GM12874 (cell line): ENCODE measurements around the gene MYT1.

Experiments
- TF ChIP-seq, protein P1 (sequence below): IDR thresholded peaks from 2 replicates; pipeline ENCODE4 v1.5.1; 2011; ENCODE audit warnings: low read depth, mild to moderate bottlenecking, control low read depth, low read length, moderate library complexity; ENCODE audit not compliant: insufficient read depth

MYT1 gene

GRCh38 chr20:64226686-64227580 lies 62.7 kb downstream of the MYT1 start:
- TF ChIP-seq, protein P1, sequence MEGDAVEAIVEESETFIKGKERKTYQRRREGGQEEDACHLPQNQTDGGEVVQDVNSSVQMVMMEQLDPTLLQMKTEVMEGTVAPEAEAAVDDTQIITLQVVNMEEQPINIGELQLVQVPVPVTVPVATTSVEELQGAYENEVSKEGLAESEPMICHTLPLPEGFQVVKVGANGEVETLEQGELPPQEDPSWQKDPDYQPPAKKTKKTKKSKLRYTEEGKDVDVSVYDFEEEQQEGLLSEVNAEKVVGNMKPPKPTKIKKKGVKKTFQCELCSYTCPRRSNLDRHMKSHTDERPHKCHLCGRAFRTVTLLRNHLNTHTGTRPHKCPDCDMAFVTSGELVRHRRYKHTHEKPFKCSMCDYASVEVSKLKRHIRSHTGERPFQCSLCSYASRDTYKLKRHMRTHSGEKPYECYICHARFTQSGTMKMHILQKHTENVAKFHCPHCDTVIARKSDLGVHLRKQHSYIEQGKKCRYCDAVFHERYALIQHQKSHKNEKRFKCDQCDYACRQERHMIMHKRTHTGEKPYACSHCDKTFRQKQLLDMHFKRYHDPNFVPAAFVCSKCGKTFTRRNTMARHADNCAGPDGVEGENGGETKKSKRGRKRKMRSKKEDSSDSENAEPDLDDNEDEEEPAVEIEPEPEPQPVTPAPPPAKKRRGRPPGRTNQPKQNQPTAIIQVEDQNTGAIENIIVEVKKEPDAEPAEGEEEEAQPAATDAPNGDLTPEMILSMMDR, result no peak

DNA sequence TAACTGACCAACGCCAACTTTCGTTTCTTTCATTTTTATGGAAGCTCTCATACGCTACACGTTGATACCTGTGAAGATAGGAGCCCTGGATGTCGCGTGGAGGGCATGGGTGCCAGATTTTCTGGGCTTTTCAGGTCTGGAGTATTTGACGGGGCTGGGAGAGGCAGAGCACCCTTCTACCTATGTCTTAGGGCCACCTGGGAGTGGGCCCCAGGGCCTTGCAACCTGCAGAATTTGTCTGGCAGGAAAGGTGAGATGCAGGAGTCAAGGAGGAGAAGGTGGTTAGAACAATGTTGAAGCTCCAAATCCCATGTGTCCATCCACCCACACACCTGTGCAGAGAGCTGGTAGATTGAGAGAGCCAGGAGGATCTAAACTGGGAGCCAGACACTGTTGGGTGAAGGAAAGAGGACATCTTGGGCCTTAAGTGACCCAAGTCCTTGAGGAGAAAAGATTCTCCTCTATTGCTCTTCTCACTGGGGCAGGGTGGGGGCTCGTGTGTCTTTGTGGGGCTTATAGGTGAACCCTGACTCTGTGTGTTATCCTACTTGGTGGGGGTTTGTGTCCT lies 63.9 kb downstream of the MYT1 start:
- TF ChIP-seq, protein P1, result no peak

DNA sequence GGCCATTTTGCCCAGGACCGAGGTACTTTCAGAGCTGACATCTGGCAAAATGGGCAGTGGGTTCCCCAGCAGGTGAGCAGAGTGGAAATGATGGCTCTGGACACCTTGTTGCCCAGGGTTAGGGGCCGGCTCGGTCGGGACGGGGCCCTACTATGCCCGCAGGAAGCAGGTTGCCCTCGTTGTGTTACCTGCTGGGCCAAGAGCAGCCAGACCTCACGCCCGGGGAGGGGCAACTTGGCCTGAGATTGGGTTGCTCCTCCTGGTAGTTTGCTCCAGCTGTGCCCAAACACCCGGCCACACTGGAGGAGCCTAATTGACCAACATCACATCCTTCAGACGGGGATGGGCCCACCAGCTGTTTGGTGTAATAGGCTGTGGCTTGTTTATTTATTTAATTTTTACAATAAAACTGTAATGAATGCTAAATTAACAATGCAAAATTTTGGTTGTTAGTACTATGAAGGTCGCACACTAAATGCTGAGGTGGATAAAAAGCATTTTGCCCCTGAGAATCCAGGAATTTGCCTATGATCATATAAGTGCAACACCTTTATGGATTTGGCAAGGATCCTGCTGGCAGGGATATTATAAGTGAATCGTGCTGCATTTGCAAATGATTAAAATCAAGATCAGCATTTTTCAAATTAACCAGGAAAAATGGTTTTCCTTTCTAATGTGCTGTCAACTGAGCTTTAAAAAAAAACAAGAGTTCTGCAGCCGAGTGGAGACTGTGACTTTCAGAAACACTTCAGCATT lies 64.7 kb downstream of the MYT1 start:
- TF ChIP-seq, protein P1, result no peak

DNA sequence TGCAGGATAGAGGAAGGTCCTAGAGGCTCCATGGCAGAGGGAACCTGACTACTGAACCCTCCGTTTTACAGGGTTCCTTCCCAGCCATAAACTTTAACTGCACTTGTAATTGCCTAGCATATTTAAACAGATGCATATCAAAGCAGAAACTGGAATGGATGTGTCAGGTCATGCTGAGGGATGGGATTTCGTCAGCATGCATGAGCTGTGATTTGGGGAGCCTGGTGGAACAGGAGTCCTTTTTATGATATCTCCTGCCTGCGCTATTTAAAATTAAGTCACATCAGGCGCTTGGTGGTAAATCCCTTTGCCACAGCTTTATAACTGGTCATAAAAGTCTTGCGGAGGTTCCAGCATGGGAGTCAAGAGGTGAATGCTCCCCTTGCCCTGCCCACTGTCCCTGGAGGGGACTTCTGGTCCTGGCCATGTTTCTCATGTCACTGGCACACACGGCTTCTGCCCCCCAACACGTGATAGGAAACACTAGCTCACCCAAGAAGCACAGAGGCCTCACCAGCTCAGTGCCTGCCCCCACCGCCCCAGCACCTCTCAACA lies 65.3 kb downstream of the MYT1 start:
- TF ChIP-seq, protein P1, result no peak

DNA sequence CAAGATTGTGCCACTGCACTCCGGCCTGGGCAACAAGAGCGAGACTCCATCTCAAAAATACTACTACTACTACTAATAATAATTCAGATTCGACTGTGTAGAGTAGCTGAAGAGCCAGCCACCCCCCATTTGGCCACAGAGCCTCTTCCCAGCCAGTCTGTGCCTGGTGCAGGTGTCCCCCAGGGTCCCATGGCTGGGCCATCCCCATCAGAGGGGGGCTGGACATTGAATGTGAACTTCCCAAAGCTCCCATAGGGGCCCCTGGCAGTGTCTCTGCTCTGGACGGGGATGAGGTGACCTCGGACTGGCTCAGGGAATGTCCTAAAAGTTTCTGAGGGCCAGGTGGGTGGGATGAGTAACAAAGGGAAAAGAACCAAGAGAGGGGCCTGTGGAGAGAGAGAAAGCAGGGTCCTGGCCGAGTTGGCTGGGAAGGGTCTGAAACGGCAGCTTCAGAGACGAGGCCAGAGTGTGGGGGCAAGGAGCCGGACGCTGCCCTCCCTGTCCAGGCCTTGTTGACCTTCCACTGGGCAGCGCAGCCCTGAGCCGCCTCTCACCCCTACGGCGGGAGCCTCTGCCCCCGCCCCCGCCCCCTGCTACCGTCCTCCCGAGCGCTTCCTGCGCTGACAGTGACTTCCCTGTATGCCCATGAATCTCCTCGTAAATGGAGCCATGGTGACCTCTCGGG lies 66.4 kb downstream of the MYT1 start:
- TF ChIP-seq, protein P1, result no peak

- TF ChIP-seq, protein P1, result no peak
These were observed 67.6 kb downstream of the MYT1 start for GRCh38 chr20:64231621-64232550.
